Left colon (tissue), 2 donors: ENCODE measurements around the gene LMBR1L. TPM values are rescaled to one million over a fixed set of nuclear protein-coding genes. Genes with fewer than 3 reads are reported as not detected.
"Not testable (repeated sequence)": the region's sequence is repeated elsewhere in the genome, so short reads cannot be mapped to it uniquely, and the experiment has no call there.

ENCODE experiments used
- ATAC-seq: fragments of 200-7000 bp; cut with Tn5 transposase; one replicate; pipeline ENCODE4 v1.9.1; 2020; ENCODE audit warnings: mild to moderate bottlenecking, moderate library complexity
- DNase-seq, 2 donors: peaks; one replicate each; pipeline ENCODE4 v3.0.0-alpha.2; 2020
- intact Hi-C, 2 donors: fragments of 100-400 bp; cut with DNase I in 1 of 2; cut with micrococcal nuclease in 1 of 2; formaldehyde crosslinking; loops; one replicate each; pipeline versions ENCODE4 v1.11.2 to v1.14.0; 2022; cut with DNase I, micrococcal nuclease
- total RNA-seq, 2 donors: library from RNA; stranded (reverse); fragmentation: NEBNext Ultra II Directional; extraction: Animal tissue kit (Norgen Biotek cat#: 25700); gene quantifications; one replicate each; pipeline ENCODE4 v1.2.1, GENCODE V29; 2021
- donor health status: DM: no; HTN: no; CAD: no.
- donor health status: DM: yes; HTN: yes; CAD: no.

Gene LMBR1L
- total RNA-seq, 2 donors from 2014 or later = 44.7 to 49.6 TPM

- DNase-seq (no peak), ATAC-seq (no peak)
- intact Hi-C loops = no loop called here
These were observed 19.4 kb downstream of the LMBR1L start for GRCh38 chr12:49091056-49091835.

GRCh38 chr12:49089821-49090773 lies 20.6 kb downstream of the LMBR1L start:
- DNase-seq (peak in 1 of 2 donors; percentile 42), ATAC-seq (no peak)
- intact Hi-C loops = loop anchor here in 1 of 2 donors (5.0 to 10.0 kb wide), 2 partner anchors 32 to 145 kb away; no protein-coding TSS in a partner anchor

DNA sequence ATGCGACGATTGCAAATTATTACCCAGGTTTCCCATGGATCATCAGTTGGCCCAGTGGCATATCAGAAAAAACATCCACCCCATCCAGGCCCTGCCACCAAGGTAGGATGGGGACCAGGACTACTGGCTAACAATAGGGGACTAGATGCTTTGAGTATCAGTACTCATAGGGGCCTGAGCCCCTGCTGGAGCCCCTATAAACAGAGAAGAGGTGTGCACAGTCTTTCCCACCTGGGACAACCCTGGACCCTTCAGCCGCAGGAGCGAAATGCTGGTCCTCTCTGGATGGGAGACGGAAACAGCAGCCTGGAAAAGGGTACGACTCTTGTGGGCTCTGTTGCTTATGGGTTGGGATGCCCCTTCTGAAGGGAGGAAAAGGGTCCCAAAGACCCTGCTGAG lies 21.7 kb downstream of the LMBR1L start:
- no peak for ATAC-seq
- intact Hi-C loops = loop anchor here in 1 of 2 donors (5.0 to 10.0 kb wide), 2 partner anchors 33 to 146 kb away; no protein-coding TSS in a partner anchor
- no peak for DNase-seq

DNA sequence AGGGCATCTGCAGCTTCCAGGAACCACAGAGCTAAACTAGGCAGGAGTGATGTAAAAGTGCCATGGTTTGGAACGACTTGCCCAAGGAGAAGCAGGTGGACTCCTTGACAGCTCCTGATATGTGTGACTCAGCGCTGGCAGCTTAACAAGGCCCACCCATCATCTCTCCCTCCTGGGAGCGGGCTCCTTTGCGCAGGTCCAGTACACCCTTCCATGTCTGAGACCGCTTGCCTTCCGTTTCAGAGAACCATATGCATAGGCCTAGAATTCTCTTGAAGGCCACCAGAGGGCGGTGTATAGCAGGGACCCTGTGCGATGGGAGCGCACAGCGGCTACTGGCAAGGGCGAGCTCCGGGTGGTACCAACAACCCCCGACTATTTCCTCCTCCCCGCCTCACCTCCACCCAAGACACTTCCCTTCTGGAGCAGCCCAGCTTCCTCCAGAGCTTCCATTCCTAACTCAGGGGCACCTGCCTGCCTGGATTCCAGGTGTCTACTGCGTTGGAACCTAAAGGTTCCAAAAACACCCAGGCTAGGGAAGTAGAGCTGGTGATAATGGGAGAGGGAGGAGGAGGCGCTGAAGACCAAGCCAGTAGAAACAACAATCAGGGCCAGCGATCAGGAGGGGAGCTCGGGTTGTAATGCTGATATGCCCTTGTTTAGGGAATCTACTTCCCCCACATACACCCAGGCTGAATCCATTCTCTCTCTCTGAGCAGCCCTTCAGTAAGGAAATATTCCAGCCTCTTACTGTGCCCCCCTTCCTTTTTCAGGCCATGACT lies 22.3 kb downstream of the LMBR1L start:
- intact Hi-C loops = loop anchor here in 1 of 2 donors (5.0 to 10.0 kb wide), 2 partner anchors 34 to 146 kb away; no protein-coding TSS in a partner anchor

DNA sequence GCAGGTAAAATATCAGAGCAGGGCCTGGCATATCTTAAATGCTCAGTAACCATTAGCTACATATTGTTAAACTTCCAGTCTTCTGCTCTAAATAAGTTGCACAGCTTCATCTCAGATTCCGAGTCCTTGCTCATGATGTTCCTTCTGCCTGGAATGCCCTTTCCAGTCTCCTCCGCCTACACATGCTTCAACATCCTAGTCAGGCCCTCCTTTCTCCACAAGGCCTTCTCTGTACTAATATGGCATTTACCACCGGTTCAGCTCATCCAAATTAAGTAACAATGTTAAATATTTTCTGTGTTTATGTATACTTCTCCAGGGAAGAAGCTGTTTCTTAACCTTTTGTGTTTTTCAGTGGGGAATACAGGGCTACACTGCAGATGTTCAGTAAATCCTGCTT lies 24.5 kb downstream of the LMBR1L start:
- no peak for DNase-seq
- ATAC-seq = no peak
- intact Hi-C loops = loop anchor here in 1 of 2 donors (5.0 to 10.0 kb wide), 2 partner anchors 36 to 149 kb away; no protein-coding TSS in a partner anchor

More for the DNA sequence above, 22.3 kb downstream of the LMBR1L start:
- DNase-seq = peak; percentile 66 to 73
- peak; percentile 93 for ATAC-seq

GRCh38 chr12:49084438-49084837 lies 26.2 kb downstream of the LMBR1L start:
- DNase-seq = no peak
- no peak for ATAC-seq
- intact Hi-C loops = loop anchor here in 1 of 2 donors (10.0 kb wide), 1 partner anchor 150 kb away; no protein-coding TSS in a partner anchor

- intact Hi-C loops = loop anchor here in 1 of 2 donors (10.0 kb wide), 1 partner anchor 155 kb away; no protein-coding TSS in a partner anchor
- no peak for ATAC-seq
- no peak for DNase-seq
These were observed 30.9 kb downstream of the LMBR1L start for GRCh38 chr12:49079793-49080192.

DNA sequence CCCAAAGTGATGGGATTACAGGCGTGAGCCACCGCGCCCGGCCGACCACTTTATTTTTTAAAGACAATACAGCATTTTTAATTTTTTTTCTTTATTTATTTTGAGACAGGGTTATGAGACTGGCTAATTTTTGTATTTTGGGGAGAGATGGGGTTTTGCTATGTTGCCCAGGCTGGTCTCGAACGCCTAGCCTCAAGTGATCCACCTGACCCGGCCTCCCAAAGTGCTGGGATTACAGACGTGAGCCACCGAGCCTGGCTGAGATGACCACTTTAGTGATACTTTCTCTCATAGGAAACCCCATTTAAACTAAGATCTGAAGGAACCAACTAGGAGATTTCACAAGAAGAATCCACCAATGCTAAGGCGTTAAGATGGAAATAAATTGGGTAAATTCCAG lies 39.7 kb downstream of the LMBR1L start:
- DNase-seq (no peak), ATAC-seq (no peak)
- intact Hi-C loops = no loop called here

DNA sequence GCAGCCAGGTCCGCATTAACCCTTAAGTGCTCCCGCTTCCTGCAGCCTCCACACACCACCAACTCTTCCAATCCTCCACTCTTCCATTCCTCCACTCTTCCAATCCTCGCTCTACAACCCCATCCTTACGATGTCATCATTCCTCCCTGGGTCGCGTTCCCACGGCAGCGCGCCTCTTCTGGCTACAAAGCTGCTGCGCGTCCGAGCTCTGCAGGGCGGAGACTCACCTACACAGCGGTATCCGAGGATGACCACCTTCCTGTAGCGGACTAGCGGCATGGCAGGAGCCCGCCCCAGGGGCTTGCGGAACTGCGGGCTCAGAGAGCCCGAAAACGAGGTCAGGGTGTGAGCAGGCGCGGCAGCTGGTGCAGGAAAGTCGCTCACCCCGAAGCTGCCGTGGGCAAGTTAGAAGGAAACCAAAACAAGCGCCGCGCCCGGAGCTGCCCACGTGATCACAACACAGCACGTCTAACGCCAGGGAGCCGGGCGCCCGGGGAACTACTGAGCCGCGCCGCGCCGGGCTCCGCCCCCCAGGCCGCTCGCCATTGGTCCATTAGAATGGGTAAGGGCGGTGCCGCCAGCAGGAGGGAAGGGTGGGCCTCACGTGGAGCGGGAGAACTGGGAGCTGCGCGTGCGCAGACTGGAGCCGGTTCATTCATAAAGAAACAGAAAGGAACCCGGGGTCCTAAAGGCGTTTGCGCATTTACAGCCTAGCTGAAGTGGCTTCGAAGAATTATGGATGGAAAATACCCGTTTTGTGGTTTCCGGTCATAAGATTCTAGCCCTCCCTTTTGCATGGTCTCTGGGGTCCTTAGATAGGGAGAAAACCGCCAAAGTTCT lies 40.9 kb downstream of the LMBR1L start, which contains the start of gene RHEBL1:
Gene RHEBL1 (minus strand): TSS at position 473 of the 840 bp plus-strand sequence. CDS start 194 bp downstream, at position 279.
- DNase-seq (peak; percentile 98 to 99), ATAC-seq (peak; percentile 100)
- intact Hi-C loops = no loop called here

GRCh38 chr12:49068879-49069506 lies 41.7 kb downstream of the LMBR1L start:
- ATAC-seq = no peak
- intact Hi-C loops = no loop called here
- peak in 1 of 2 donors; percentile 38 for DNase-seq

DNA sequence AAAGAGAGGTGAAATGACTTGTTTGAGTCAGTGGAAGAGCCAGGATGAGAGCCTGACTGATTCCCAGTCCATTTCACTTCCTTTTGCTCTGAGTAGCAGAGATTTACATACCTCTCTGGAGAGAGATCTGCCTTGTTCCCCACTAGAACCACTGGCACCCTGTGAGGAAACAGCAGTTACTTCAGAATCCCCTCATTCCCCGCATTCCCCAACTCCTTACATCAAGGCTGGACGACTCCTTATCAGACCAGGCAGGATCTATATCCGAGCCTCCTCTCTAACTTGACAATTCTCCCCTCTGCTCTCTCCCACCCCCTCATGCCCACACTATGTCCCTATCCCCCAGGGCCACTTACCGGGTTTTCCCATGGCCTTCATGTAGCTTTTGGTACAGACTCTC lies 44.5 kb downstream of the LMBR1L start:
- intact Hi-C loops = no loop called here
- ATAC-seq = no peak
- DNase-seq = no peak

DNA sequence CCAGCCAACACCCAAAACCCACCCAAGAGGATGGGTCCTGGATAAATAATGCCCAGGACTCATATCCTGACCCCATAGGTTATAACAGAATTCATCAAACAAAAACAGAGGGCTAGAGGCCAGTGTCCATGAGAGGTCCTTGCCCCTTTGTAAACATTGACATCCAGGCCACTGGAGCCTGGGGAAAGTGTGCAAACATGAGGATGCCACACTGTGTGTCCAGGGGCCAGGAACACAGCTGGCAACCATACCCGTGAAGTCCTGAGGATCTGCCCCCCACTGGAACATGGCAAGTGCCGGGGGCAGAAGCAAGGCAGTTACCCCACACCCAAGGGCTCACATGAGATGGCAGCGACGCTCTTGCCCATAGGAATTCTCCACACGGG lies 45.9 kb downstream of the LMBR1L start:
- ATAC-seq = no peak
- no peak for DNase-seq
- intact Hi-C loops = no loop called here

GRCh38 chr12:49061916-49062315 lies 48.7 kb downstream of the LMBR1L start:
- intact Hi-C loops, ATAC-seq, DNase-seq: not testable (repeated sequence)

GRCh38 chr12:49061157-49061650 lies 49.4 kb downstream of the LMBR1L start:
- ATAC-seq (no peak), DNase-seq (no peak)
- intact Hi-C loops = no loop called here

DNA sequence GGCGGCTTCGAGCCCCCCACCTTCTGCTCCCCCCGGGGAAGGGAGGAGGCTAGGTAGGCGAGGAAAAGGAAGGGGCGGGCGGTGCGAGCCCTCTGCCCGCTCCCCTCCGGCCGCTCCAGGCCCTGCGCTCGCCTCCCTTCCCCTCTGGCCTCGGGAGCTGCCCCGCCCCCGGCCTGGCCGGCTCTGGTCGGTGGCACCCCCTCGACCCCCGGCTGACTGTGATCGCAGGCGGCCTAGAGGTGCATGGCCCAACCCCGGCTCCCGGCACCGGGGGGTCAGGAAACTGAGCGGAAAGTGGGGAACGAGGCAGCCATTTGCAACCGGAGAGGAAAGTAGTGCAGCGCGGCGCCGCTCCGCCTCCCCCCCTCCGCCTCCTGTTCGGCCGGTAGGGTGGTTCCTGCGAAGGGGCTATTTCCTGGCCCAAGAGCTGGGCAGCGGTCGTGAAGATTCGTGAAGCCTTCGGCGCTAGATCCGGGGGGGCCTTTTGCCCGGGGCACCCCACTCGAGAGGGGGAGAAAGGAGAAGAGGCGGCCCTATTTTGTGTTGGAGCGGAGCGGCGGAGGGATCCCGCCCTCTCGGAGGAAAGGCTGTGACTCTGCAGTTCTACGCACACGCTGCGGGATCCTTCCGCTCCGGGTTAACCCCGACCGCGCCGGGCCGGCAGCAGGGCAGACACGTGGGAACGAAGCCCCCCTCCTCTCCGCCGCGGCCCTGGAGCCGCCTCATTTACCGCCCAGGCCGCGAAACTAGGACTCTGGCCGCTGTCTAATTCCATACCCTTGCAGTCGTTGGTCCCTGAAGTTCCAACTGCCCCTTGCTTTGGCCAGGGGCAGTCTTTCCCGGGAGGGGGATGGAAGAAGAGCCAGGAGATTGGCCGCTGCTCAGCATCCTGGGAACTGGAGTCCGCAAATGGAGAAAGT lies 50.1 kb downstream of the LMBR1L start, which contains the start of gene KMT2D:
Gene KMT2D (minus strand): TSS at position 558 of the 920 bp plus-strand sequence. CDS start 5,470 bp downstream, outside the sequence.
- ATAC-seq (peak; percentile 75), DNase-seq (peak; percentile 93 to 94)
- intact Hi-C loops = no loop called here
